Measurements from ENCODE around the gene IL26. TPM values are rescaled to one million over a fixed set of nuclear protein-coding genes. Genes with fewer than 3 reads are reported as not detected.
A peak's percentile ranks its signal among the peaks of the same experiment; 100 is the strongest.

IL26 gene
- total RNA-seq, 1 donor from 2014 or later = not detected

DNA sequence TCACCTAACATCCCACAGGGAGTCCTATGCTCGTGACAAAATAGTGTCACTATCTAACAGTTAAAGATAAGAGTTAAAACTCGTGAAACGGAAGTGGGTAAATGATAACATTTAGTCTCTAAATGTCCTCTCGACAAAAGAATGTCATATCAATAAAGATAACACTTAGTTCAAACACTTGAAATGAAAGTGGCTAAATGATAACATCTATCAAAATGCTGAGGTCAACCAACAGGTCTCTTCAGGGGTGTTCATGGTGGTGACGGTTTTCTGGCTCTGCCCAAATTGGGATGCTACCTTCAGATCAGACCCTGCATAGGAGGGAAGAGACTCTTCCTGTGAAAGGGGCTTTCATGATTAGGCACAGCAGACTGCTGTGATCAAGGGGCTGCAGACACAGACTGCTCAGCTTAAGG lies 22.1 kb downstream of the IL26 start:
- no peaks in the 10 kb centered on the region for H3K4me1 ChIP-seq
- H3K27me3 ChIP-seq (ENCODE audit: low read depth) = peaks cover 4% of the 10 kb centered on the region
- H3K4me3 ChIP-seq = no peak overlapping the region
- peak in 1 of 2 donors; percentile 19 for ATAC-seq
- no peak overlapping the region for H3K27ac ChIP-seq
- no peak for TF ChIP-seq CTCF (IDR thresholded peaks at IDR 0.05)
- DNase-seq = no peak
- H3K36me3 ChIP-seq = no peaks in the 10 kb centered on the region
- no peaks in the 10 kb centered on the region for H3K9me3 ChIP-seq
- intact Hi-C loops (cut with DNase I) = no loop called here

DNA sequence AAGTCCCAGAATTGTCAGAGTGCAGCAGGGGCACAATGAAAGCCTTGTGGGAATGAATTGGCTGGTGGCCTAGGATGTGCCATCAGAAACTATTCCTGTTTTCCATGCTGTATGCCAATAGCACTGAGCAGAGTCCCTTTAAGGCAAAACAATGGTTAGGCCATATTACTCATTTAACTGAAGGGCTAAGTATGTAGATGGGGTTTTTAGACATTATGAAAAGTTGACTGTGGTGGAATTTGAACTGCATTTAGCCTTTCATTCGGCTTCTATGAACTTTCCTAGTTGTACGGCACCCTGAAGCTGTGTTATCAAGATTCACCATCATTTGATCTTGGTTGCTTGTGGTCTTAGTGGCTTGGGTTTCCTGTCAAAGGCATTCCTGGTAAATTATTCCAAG lies 24.8 kb downstream of the IL26 start:
- H3K4me3 ChIP-seq = no peak overlapping the region
- intact Hi-C loops (cut with DNase I) = no loop called here
- H3K36me3 ChIP-seq = no peaks in the 10 kb centered on the region
- no peaks in the 10 kb centered on the region for H3K4me1 ChIP-seq
- DNase-seq (no peak), ATAC-seq (no peak)
- no peaks in the 10 kb centered on the region for H3K27me3 ChIP-seq (ENCODE audit: low read depth)
- H3K27ac ChIP-seq = no peak overlapping the region
- no peak for TF ChIP-seq CTCF (IDR thresholded peaks at IDR 0.05)
- H3K9me3 ChIP-seq = no peaks in the 10 kb centered on the region

DNA sequence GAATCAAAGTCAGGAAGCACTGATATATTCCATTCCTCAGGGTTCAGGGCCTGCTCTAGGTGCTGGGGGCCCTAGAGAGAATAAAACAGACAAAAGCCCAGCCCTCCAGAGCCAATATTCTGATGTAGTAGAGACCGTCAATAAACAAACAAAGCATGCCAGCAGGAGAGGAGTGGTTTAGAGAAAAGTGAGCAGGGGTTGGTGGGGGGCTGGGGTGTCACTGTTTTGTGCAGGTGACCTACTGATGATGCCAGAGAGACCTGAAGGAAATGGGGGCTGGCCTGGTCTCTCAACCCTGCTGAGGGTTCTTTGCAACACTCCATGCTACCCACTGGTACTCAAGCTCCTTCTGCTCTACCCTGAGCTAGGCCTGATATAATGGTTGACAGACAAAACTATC lies 26.5 kb downstream of the IL26 start:
- Histone ChIP-seq H3K27me3 (ENCODE audit: low read depth) (no peaks in the 10 kb centered on the region), H3K9me3 (no peaks in the 10 kb centered on the region), H3K27ac (no peak overlapping the region), H3K4me3 (no peak overlapping the region), H3K4me1 (no peaks in the 10 kb centered on the region), H3K36me3 (no peaks in the 10 kb centered on the region)
- DNase-seq = no peak
- no peak for ATAC-seq
- no peak for TF ChIP-seq CTCF (IDR thresholded peaks at IDR 0.05)
- intact Hi-C loops (cut with DNase I) = no loop called here

- H3K27me3 ChIP-seq (ENCODE audit: low read depth) = no peaks in the 10 kb centered on the region
- TF ChIP-seq CTCF (IDR thresholded peaks at IDR 0.05) = no peak
- ATAC-seq (no peak), DNase-seq (no peak)
- H3K4me3 ChIP-seq = no peak overlapping the region
- no peaks in the 10 kb centered on the region for H3K9me3 ChIP-seq
- no peak overlapping the region for H3K27ac ChIP-seq
- intact Hi-C loops (cut with DNase I) = no loop called here
- H3K36me3 ChIP-seq = no peaks in the 10 kb centered on the region
- H3K4me1 ChIP-seq = no peaks in the 10 kb centered on the region
These were observed 27.0 kb downstream of the IL26 start for GRCh38 chr12:68198507-68199086.

DNA sequence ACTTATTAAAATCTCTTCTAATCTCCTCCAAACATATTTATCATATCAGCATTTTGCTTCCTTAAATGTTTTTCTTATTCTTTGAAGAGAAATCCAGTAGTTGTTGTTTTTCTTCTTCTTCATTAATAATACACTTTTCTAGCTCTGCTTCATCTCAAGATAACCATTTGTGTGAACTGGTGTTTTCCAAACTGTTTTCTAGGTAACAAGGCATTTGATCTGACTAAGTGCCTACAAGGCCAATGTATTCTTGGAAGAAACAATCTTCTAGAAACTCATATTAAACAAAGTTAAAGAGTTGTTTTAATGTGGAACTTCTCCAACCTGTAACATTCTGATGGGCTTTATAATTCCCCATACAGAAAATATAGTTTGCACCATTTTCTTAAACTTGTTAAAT lies 35.3 kb downstream of the IL26 start:
- ATAC-seq (no peak), DNase-seq (no peak)
- no peaks in the 10 kb centered on the region for H3K9me3 ChIP-seq
- H3K27me3 ChIP-seq (ENCODE audit: low read depth) = peaks cover 4% of the 10 kb centered on the region
- no peak for TF ChIP-seq CTCF (IDR thresholded peaks at IDR 0.05)
- no peak overlapping the region for H3K27ac ChIP-seq
- intact Hi-C loops (cut with DNase I) = no loop called here
- no peaks in the 10 kb centered on the region for H3K36me3 ChIP-seq
- no peak overlapping the region for H3K4me3 ChIP-seq
- H3K4me1 ChIP-seq = no peaks in the 10 kb centered on the region

All from lower lobe of right lung (tissue), 2 donors.